Panc1 (cell line): ENCODE data around the gene ADCY4. TPM values are rescaled to one million over a fixed set of nuclear protein-coding genes. Genes with fewer than 3 reads are reported as not detected.

Experiments used
- ATAC-seq: fragments of 200-7000 bp; cut with Tn5 transposase; 2 replicates; pipeline ENCODE4 v1.9.1; 2020; ENCODE audit warnings: mild to moderate bottlenecking, moderate library complexity
- BruUV-seq: library from RNA; stranded (reverse); fragments of 400-500 nt; replicated peaks from 2 replicates; lab custom pipeline; 2021; lab: Mats Ljungman, UMichigan
- CTCF ChIA-PET: fragments of 300-600 bp; sonication (Branson Sonifier 250); formaldehyde crosslinking; loops from one replicate; lab custom pipeline; 2022; ENCODE audit warnings: antibody characterized with exemption; lab: Charles Lee
- POLR2A ChIA-PET: fragments of 300-600 bp; sonication (Branson Sonifier 250); formaldehyde crosslinking; loops from one replicate; lab custom pipeline; 2022; ENCODE audit warnings: antibody characterized with exemption; lab: Charles Lee
- DNase-seq: peaks from one replicate; pipeline ENCODE4 v3.0.0-alpha.2; 2010; ENCODE audit warnings: low read depth, low spot score
- H3K27ac ChIP-seq: 2 replicates; pipeline ENCODE4 v1.5.1; 2011; ENCODE audit warnings: mild to moderate bottlenecking, low read length, inconsistent platforms
- H3K27me3 ChIP-seq: fragments of 200-500 bp; sonication (Bioruptor generic); 2 replicates; pipeline ENCODE4 v1.6.0; 2014; ENCODE audit warnings: low read length, inconsistent platforms; ENCODE audit not compliant: control insufficient read depth, insufficient read depth
- H3K36me3 ChIP-seq: fragments of 200-500 bp; sonication (Bioruptor generic); 2 replicates; pipeline ENCODE4 v1.5.1; 2014; ENCODE audit warnings: inconsistent platforms, mild to moderate bottlenecking, low read length, moderate library complexity; ENCODE audit not compliant: control insufficient read depth, insufficient read depth
- H3K4me1 ChIP-seq: 2 replicates; pipeline ENCODE4 v1.5.1; 2011; ENCODE audit warnings: inconsistent platforms, mild to moderate bottlenecking, low read length, moderate library complexity; ENCODE audit not compliant: control insufficient read depth, insufficient read depth
- H3K4me3 ChIP-seq, 2 experiments: 2 replicates each; pipeline ENCODE4 v1.5.1; 2011 to 2012; ENCODE audit warnings: low read depth in 2 of 2, low read length in 2 of 2, mild to moderate bottlenecking in 2 of 2, inconsistent platforms in 1 of 2, moderate library complexity in 1 of 2
- H3K9me3 ChIP-seq: fragments of 200-500 bp; sonication (Bioruptor generic); 2 replicates; pipeline ENCODE4 v1.5.1; 2014; ENCODE audit warnings: low read depth, mild to moderate bottlenecking, inconsistent platforms, low read length, moderate library complexity; ENCODE audit not compliant: control insufficient read depth, insufficient read depth
- CTCF ChIP-seq: fragments of 450-650 bp; IDR thresholded peaks from 2 replicates; pipeline ENCODE4 v1.5.1; 2017; ENCODE audit warnings: mild to moderate bottlenecking
- POLR2AphosphoS5 ChIP-seq: IDR thresholded peaks from 2 replicates; pipeline ENCODE4 v1.6.1; 2012; ENCODE audit warnings: mild to moderate bottlenecking, low read depth, low read length, moderate library complexity
- REST ChIP-seq, 2 experiments: IDR thresholded peaks; 2 replicates each; pipeline ENCODE4 v1.6.1; 2011 to 2012; ENCODE audit warnings: low read depth in 2 of 2, control low read depth in 1 of 2, low read length in 1 of 2, mild to moderate bottlenecking in 1 of 2, moderate library complexity in 1 of 2; ENCODE audit not compliant: insufficient read depth in 1 of 2
- SIN3A ChIP-seq: IDR thresholded peaks from 2 replicates; pipeline ENCODE4 v1.6.1; 2012; ENCODE audit warnings: low read depth, mild to moderate bottlenecking, low read length, moderate library complexity, borderline replicate concordance; ENCODE audit not compliant: insufficient read depth
- TCF7L2 ChIP-seq: IDR thresholded peaks from 2 replicates; pipeline ENCODE4 v1.6.1; 2011; ENCODE audit warnings: mild to moderate bottlenecking, low read depth, low read length, inconsistent platforms
- in situ Hi-C: cut with HindIII; loops from 2 replicates; pipeline ENCODE4 v1.10.0; 2016; ENCODE audit warnings: low sequenced_read_pairs, low pct_unique_long_range_greater_than_20kb
- intact Hi-C: fragments of 100-400 bp; cut with micrococcal nuclease; formaldehyde crosslinking; loops from one replicate; pipeline ENCODE4 v1.10.0; 2022; ENCODE audit not compliant: unreplicated experiment
- total RNA-seq: library from RNA; stranded (reverse); gene quantifications from one replicate; pipeline ENCODE4 v1.2.1, GENCODE V29; 2021; ENCODE audit not compliant: unreplicated experiment

The ADCY4 gene
- total RNA-seq, 1 experiment from 2014 or later: 0.21 TPM

DNA sequence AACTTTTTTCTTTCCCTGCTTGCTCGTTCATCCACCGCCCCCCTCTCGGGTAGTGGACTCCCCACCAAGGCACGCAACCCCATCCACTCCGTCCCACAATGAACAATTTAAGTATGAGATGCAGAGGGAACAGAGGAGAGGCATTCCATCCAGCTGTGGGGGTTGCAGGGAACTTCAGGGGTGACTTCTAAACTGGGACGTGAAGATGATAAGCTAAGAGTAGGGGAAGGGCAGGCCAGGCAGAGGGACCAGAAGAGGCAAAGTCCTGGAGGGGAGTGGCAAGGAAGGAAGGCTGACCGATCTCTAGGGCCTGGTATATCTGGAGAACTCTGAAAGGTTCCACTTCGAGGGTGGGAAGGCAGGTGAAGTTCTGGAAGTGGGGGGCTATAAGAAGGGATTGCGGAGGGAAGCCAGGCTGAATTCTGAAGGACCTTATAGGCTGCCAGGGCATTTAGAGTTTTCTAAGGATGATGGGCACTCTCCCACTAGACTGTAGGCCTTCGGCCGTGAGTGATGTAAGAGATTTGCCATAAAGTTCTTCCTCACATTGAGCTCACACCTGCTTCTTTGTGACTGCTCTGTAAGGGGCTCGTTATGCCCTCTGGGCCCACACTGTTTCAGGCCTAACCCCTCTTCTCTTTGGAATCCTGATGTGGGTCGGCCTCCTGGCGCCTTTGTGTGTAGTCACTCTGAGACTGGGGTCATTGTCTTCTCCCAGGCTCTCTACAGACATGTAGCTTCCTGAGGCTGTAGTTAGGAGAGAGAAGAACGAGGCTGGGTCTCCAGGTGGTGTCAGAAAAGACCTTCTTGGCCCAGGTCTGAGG is 45.2 kb upstream of the ADCY4 start:
- no peaks in the 10 kb centered on the region for H3K27me3 ChIP-seq
- H3K36me3 ChIP-seq: no peaks in the 10 kb centered on the region
- CTCF ChIA-PET: no interaction called here
- no TSS peak for BruUV-seq
- in situ Hi-C loops: no loop called here
- no peaks in the 10 kb centered on the region for H3K4me1 ChIP-seq
- TF ChIP-seq REST (IDR thresholded peaks at IDR 0.05; ENCODE audit: insufficient read depth in 1 of 2, low read depth in 2 of 2, low read length in 1 of 2): no peak
- no peak for TF ChIP-seq SIN3A
- TF ChIP-seq CTCF: no peak
- TF ChIP-seq POLR2AphosphoS5: no peak
- no peak for TF ChIP-seq TCF7L2
- POLR2A ChIA-PET: no interaction called here
- no peaks in the 10 kb centered on the region for H3K9me3 ChIP-seq
- DNase-seq: no peak
- no peak overlapping the region for H3K27ac ChIP-seq
- no peak overlapping the region for H3K4me3 ChIP-seq
- no peak for ATAC-seq
- intact Hi-C loops: no loop called here

DNA sequence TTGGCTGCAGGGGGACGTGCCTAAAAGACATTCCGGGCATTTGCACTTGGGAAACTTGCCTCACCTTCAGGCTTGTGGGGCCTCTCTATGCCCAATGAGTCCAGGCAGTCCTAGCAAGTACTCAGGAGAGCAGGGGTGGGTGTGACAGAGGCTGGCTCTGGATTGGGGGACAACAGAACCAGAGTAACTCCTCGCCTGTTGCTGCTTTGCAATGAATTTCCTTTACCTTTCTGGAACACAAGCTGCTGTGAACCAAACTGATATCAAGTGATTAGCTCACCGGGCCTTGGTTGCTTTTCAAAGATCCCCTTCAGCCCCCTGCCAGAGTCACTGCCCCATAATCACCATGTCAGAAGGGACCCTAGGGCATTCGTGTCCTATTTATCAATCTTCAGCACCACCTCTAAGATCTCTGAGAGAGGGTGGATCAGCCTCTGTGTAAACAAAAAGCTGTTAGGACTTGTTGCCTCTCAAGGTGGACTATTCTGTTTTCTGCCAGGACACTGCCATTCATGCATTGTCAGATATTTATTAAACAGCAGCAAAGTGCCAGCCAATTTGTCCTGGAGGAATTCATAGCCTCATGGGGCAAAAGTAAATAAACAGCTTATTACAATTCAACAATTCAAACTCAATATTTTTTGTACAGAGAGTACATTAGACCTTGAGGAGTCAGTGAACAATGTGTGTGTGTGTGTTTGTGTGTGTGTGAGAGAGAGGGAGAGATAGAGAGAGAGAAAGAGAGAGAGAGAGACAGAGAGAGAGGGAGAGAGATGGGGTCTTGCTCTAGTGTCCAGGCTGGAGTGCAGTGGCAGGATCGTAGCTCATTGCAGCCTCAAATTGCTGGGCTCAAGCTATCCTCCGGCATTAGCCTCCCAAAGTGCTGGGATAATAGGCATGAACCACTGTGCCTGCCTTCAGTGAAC is 44.4 kb upstream of the ADCY4 start:
- intact Hi-C loops: no loop called here
- ChIA-PET CTCF (no interaction called here), POLR2A (interaction anchor here (0.6 kb wide), 1 partner anchor 148 kb away, joined by 8 read pairs; no protein-coding TSS in a partner anchor)
- Histone ChIP-seq H3K4me3 (no peak overlapping the region), H3K9me3 (no peaks in the 10 kb centered on the region), H3K27ac (no peak overlapping the region), H3K36me3 (no peaks in the 10 kb centered on the region), H3K4me1 (no peaks in the 10 kb centered on the region), H3K27me3 (no peaks in the 10 kb centered on the region)
- no TSS peak for BruUV-seq
- TF ChIP-seq POLR2AphosphoS5 (no peak), CTCF (no peak), SIN3A (no peak), REST (IDR thresholded peaks at IDR 0.05; ENCODE audit: insufficient read depth in 1 of 2, low read depth in 2 of 2, low read length in 1 of 2) (no peak), TCF7L2 (no peak)
- DNase-seq: no peak
- no peak for ATAC-seq
- in situ Hi-C loops: no loop called here
